Measurements from ENCODE around the gene PUS7L.

PUS7L gene

GRCh38 chr12:43669373-43669772 is 89.2 kb downstream of the PUS7L start:
- Histone ChIP-seq H3K36me3 (ENCODE audit: control insufficient read depth, insufficient read depth, low read length) (no peaks in the 10 kb centered on the region), H3K27me3 (replicated peaks; ENCODE audit: control insufficient read depth, insufficient read depth, low read length) (no peaks in the 10 kb centered on the region), H3K4me3 (replicated peaks; ENCODE audit: low read depth, low read length) (no peak overlapping the region)
- no peak for DNase-seq (ENCODE audit: extremely low read depth, insufficient read length)
- TF ChIP-seq CTCF (IDR thresholded peaks at IDR 0.05; ENCODE audit: insufficient read depth, low read length, poor library complexity, severe bottlenecking), result no peak
